Stomach (tissue), 9 donors: ENCODE results near the gene NOTCH3. TPM values are rescaled to one million over a fixed set of nuclear protein-coding genes. Genes with fewer than 3 reads are reported as not detected.

Source experiments
- DNase-seq, 2 donors: peaks; one replicate each; pipeline versions ENCODE4 v3.0.0 to v3.0.0-alpha.2; 2013 to 2019
- H3K27ac ChIP-seq, 5 donors: fragments of 200-600 bp in 4 of 5; sonication (generic) in 4 of 5; one replicate each; pipeline ENCODE4 v1.5.1; 2013 to 2019; ENCODE audit warnings: mild to moderate bottlenecking in 1 of 5, moderate library complexity in 1 of 5
- H3K27me3 ChIP-seq, 3 donors: fragments of 200-600 bp; sonication (generic); one replicate each; pipeline ENCODE4 v1.5.1; 2017 to 2019; ENCODE audit warnings: mixed run types in 1 of 3
- H3K36me3 ChIP-seq, 4 donors: fragments of 200-600 bp; sonication (generic); 1 replicate in 3 of 4; 2 replicates in 1 of 4; pipeline ENCODE4 v1.5.1; 2016 to 2019
- H3K4me1 ChIP-seq, 4 donors: fragments of 200-600 bp; sonication (generic); one replicate each; pipeline ENCODE4 v1.5.1; 2016 to 2019
- H3K4me3 ChIP-seq, 4 donors: fragments of 200-600 bp; sonication (generic) in 3 of 4; one replicate each; pipeline ENCODE4 v1.5.1; 2016 to 2019; ENCODE audit warnings: mild to moderate bottlenecking in 1 of 4
- H3K9me3 ChIP-seq, 4 donors: fragments of 200-600 bp; sonication (generic); one replicate each; pipeline ENCODE4 v1.5.1; 2016 to 2019
- EP300 ChIP-seq: sonication (generic); formaldehyde crosslinking; IDR thresholded peaks from one replicate; pipeline ENCODE4 v1.6.1; 2017; ENCODE audit warnings: antibody characterized with exemption
- POLR2A ChIP-seq, 4 donors: fragments of 450-650 bp; IDR thresholded peaks; one replicate each; pipeline ENCODE4 v1.6.1; 2016; ENCODE audit warnings: antibody characterized with exemption in 4 of 4, control low read depth in 2 of 4, mild to moderate bottlenecking in 1 of 4, moderate library complexity in 1 of 4
- POLR2AphosphoS5 ChIP-seq, 3 donors: sonication (generic); formaldehyde crosslinking; IDR thresholded peaks; one replicate each; pipeline ENCODE4 v1.6.1; 2016; ENCODE audit warnings: antibody characterized with exemption in 3 of 3
- WGBS, 5 donors: extraction: QIAGEN DNeasy Blood & Tissue Kit in 3 of 5; methylation state at CpG; one replicate each; pipeline versions ENCODE4 v1.1.5 to v1.1.7; 2013 to 2018; 5-methylcytosine and 5-hydroxymethylcytosine counted together
- intact Hi-C: fragments of 100-400 bp; cut with DNase I; formaldehyde crosslinking; loops from one replicate; pipeline ENCODE4 v1.15.1; 2023; ENCODE audit warnings: low total_unique reads
- polyA plus RNA-seq, 3 donors: library from polyadenylated mRNA; stranded (reverse); fragments of 200-250 nt; gene quantifications; one replicate each; pipeline ENCODE4 v1.2.3, GENCODE V29; 2013
- total RNA-seq, 5 donors: library from RNA; depleted of rRNA; stranded (reverse); fragments of >200 nt; gene quantifications; one replicate each; pipeline versions ENCODE4 v1.1.0 to v1.2.3, GENCODE V29; 2014 to 2016
- TF ChIP-seq, protein P1 (sequence below), 7 experiments: fragments of 450-650 bp in 4 of 7; fragments of 200-600 bp in 3 of 7; sonication (generic) in 3 of 7; IDR thresholded peaks; one replicate each; pipeline ENCODE4 v1.5.1; 2016 to 2019; ENCODE audit warnings: antibody characterized with exemption in 7 of 7, control low read depth in 2 of 7, mild to moderate bottlenecking in 1 of 7
- donor health status: healthy with polysubstance abuse.
- donor health status: Bipolar disorder and iron deficiency.
- donor health status: healthy.

NOTCH3 gene
- total and polyA plus RNA-seq, 8 donors, result 1.2 to 54.5 (median 22.8) TPM

DNA sequence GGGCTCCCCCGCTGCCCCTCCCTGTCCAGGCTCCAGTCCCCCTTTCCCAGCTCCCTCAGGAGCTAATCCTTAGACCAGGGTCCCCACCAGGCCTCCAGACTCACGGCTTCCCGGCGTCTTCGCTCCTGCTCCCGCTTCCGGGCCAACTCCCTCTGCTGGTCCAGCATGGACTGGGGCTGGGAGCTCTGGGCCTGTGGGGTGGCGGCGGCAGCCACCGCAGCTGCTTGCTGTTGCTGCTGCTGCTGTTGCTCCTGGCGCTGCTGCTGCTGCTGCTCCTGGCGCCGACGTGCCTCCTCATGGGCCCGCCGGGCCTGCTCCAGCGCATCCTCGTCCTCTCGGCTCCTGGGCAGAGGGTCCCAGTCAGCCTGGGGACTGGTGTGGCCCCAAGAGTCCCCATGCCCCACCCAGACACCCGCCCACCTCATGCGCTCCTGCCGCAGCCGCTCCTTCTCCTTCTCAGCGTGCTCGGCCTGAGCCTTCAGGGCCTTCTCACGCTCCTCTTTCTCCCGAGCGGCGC is 37.9 kb upstream of the NOTCH3 start:
- TF ChIP-seq POLR2AphosphoS5 (IDR thresholded peaks at IDR 0.05) (no peak), EP300 (no peak), POLR2A (IDR thresholded peaks at IDR 0.05) (no peak)
- H3K27ac ChIP-seq, result no peak overlapping the region
- peaks cover 0 to 2% (median under 1%) of the 10 kb centered on the region in 4 donors for H3K4me1 ChIP-seq
- WGBS, 5 donors, result 89 to 99% (median 92%) methylated on average over 12 to 29 of the region's 29 CpGs
- H3K4me3 ChIP-seq, result no peak overlapping the region
- peaks cover 72 to 89% (median 87%) of the 10 kb centered on the region in 4 donors for H3K36me3 ChIP-seq
- intact Hi-C loops, result no loop called here
- no peaks in the 10 kb centered on the region for H3K9me3 ChIP-seq
- peaks cover 0 to under 1% (median 0%) of the 10 kb centered on the region in 3 donors for H3K27me3 ChIP-seq
- DNase-seq, result no peak

- peaks cover 5 to 9% (median 7%) of the 10 kb centered on the region in 4 donors for H3K4me1 ChIP-seq
- TF ChIP-seq POLR2A (IDR thresholded peaks at IDR 0.05) (no peak), EP300 (no peak), POLR2AphosphoS5 (IDR thresholded peaks at IDR 0.05) (no peak)
- TF ChIP-seq, protein P1, sequence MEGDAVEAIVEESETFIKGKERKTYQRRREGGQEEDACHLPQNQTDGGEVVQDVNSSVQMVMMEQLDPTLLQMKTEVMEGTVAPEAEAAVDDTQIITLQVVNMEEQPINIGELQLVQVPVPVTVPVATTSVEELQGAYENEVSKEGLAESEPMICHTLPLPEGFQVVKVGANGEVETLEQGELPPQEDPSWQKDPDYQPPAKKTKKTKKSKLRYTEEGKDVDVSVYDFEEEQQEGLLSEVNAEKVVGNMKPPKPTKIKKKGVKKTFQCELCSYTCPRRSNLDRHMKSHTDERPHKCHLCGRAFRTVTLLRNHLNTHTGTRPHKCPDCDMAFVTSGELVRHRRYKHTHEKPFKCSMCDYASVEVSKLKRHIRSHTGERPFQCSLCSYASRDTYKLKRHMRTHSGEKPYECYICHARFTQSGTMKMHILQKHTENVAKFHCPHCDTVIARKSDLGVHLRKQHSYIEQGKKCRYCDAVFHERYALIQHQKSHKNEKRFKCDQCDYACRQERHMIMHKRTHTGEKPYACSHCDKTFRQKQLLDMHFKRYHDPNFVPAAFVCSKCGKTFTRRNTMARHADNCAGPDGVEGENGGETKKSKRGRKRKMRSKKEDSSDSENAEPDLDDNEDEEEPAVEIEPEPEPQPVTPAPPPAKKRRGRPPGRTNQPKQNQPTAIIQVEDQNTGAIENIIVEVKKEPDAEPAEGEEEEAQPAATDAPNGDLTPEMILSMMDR (IDR thresholded peaks at IDR 0.05), result no peak
- WGBS, 5 donors, result 86 to 91% (median 89%) methylated on average over 38 to 42 of the region's 42 CpGs
- peaks cover 0 to 8% (median 3%) of the 10 kb centered on the region in 3 donors for H3K27me3 ChIP-seq
- intact Hi-C loops, result no loop called here
- no peak overlapping the region for H3K27ac ChIP-seq
- H3K9me3 ChIP-seq, result no peaks in the 10 kb centered on the region
- H3K4me3 ChIP-seq, result no peak overlapping the region
- H3K36me3 ChIP-seq, result peaks cover 66 to 82% (median 81%) of the 10 kb centered on the region in 4 donors
- no peak for DNase-seq
These were observed 37.2 kb upstream of the NOTCH3 start for GRCh38 chr19:15237759-15238638.

GRCh38 chr19:15236886-15237285 is 36.1 kb upstream of the NOTCH3 start:
- H3K4me3 ChIP-seq, result no peak overlapping the region
- no peak for DNase-seq
- peaks cover 14 to 20% (median 18%) of the 10 kb centered on the region in 4 donors for H3K4me1 ChIP-seq
- 88 to 95% (median 89%) methylated on average over 7 to 9 of the region's 9 CpGs for WGBS, 5 donors
- peaks cover 3 to 19% (median 14%) of the 10 kb centered on the region in 3 donors for H3K27me3 ChIP-seq
- H3K27ac ChIP-seq, result no peak overlapping the region
- H3K36me3 ChIP-seq, result peaks cover 57 to 70% (median 70%) of the 10 kb centered on the region in 4 donors
- no peaks in the 10 kb centered on the region for H3K9me3 ChIP-seq
- intact Hi-C loops, result no loop called here
- TF ChIP-seq POLR2A (IDR thresholded peaks at IDR 0.05) (no peak), EP300 (no peak), POLR2AphosphoS5 (IDR thresholded peaks at IDR 0.05) (no peak)
- TF ChIP-seq, protein P1 (IDR thresholded peaks at IDR 0.05), result no peak

DNA sequence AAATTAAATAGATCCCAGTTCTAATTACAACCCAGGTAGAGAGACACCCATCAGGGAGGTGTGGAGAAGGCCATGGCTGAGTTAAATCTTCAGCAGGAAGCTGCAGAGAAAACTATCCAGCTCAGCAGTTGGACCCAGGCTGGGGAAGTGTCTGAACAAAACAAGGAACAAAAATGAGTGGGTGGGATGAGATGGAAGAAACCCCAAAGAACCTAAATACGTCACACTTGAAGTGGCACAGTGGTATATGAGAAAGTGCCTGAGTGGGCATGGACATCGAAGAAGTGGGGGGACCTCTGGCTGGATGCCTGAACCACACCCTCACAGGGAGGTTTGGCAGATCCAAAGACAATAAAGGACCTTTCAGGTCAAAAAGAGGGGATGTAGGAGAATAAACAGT is 35.0 kb upstream of the NOTCH3 start:
- DNase-seq, result no peak
- WGBS, 5 donors, result 70 to 94% (median 85%) methylated on average over 2 of the region's 2 CpGs

DNA sequence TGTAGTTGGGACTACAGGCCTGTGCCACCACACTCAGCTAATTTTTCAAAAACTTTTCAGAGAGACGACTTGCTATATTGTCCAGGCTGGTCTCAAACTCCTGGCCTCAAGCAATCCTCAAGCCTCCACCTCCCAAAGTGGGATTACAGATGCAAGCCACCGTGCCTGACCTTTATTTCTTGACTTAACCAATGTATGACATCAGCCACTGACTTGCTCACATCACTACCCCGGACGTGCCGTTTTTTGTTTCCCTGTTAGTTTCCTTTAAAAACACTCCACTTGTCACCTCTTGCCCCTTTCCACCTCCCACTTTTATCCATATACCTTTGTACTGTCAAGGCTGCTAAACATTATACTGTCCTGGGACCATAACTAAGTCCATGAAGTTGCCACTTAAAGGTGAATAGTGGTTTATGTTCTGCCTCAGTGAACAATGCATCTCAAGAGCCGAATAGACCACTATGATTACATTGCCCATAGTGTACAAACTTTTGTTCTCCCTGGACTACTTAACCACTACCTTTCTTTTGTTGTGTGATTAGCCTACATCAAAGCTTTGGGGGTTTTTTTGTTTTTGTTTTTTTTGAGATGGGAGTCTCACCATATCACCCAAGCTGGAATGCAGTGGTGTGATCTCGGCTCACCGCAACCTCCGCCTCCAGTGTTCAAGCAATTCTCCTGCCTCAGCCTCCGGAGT is 33.8 kb upstream of the NOTCH3 start:
- H3K27ac ChIP-seq, result no peak overlapping the region
- H3K4me3 ChIP-seq, result no peak overlapping the region
- WGBS, 5 donors, result 67 to 75% (median 73%) methylated on average over 10 of the region's 10 CpGs
- TF ChIP-seq, protein P1 (IDR thresholded peaks at IDR 0.05), result no peak
- peaks cover 40 to 49% (median 47%) of the 10 kb centered on the region in 4 donors for H3K36me3 ChIP-seq
- DNase-seq, result no peak
- intact Hi-C loops, result no loop called here
- H3K4me1 ChIP-seq, result peaks cover 17 to 25% (median 22%) of the 10 kb centered on the region in 4 donors
- H3K27me3 ChIP-seq, result peaks cover 5 to 37% (median 20%) of the 10 kb centered on the region in 3 donors
- H3K9me3 ChIP-seq, result no peaks in the 10 kb centered on the region

More for the DNA sequence above, 35.0 kb upstream of the NOTCH3 start:
- H3K4me3 ChIP-seq, result no peak overlapping the region
- no peaks in the 10 kb centered on the region for H3K9me3 ChIP-seq
- intact Hi-C loops, result no loop called here
- peaks cover 17 to 25% (median 22%) of the 10 kb centered on the region in 4 donors for H3K4me1 ChIP-seq
- H3K27me3 ChIP-seq, result peaks cover 5 to 30% (median 20%) of the 10 kb centered on the region in 3 donors
- TF ChIP-seq POLR2AphosphoS5 (IDR thresholded peaks at IDR 0.05), result no peak
- TF ChIP-seq POLR2A (IDR thresholded peaks at IDR 0.05), result no peak
- no peak overlapping the region for H3K27ac ChIP-seq
- H3K36me3 ChIP-seq, result peaks cover 52 to 61% (median 59%) of the 10 kb centered on the region in 4 donors
